ENCODE results near the gene SLIT3. TPM values are rescaled to one million over a fixed set of nuclear protein-coding genes. Genes with fewer than 3 reads are reported as not detected.

The SLIT3 gene
- total RNA-seq, 1 donor from 2014 or later, result 0.75 TPM

DNA sequence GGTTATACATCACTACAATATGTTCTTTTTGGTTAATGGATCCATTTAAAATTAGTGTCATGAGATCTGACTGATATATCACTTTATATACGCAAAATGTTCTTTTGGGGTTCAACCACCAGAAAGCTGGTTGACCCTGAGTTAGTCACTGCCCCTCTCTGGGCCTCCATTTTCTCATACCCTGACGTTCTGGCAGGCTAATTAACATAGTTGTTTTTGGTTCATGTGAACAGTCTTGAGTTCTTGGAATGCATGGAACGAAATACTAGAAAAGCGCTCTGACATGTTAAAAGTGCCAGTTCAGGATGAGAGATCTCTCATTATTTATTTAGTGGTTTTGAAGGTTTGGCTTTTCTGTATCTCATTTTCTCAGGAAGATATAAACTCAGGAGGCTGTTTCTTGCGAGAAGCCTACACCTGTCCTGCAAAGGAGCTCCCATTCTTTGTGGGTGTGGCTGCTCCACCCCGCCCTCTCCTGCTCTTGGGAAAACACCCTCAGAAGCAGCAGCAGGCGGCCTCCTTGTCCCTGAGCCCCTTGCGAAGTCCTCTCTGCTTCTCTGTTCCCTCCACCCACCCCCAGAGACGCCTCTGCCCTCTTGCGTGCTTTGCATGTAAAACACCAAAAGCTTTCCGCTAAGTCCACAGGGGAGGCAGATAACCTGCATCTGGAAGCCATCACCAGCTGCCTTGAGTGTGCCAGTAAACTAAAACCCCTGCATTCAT, 419.4 kb downstream of the SLIT3 start:
- H3K27ac Mint-ChIP-seq, result no peak overlapping the region
- H3K27me3 Mint-ChIP-seq, result peaks cover 4% of the 10 kb centered on the region
- no peak overlapping the region for H3K4me3 Mint-ChIP-seq
- H3K9me3 Mint-ChIP-seq, result no peaks in the 10 kb centered on the region
- intact Hi-C loops (cut with micrococcal nuclease), result no loop called here
- no peaks in the 10 kb centered on the region for H3K36me3 Mint-ChIP-seq (ENCODE audit: low read depth)
- no peaks in the 10 kb centered on the region for H3K4me1 Mint-ChIP-seq
- DNase-seq, result no peak

GRCh38 chr5:168879929-168880328, 421.0 kb downstream of the SLIT3 start:
- Mint-ChIP-seq H3K27me3 (peaks cover 10% of the 10 kb centered on the region), H3K4me1 (no peaks in the 10 kb centered on the region)
- intact Hi-C loops (cut with micrococcal nuclease), result no loop called here

GRCh38 chr5:168879331-168879730, 421.6 kb downstream of the SLIT3 start:
- H3K9me3 Mint-ChIP-seq, result no peaks in the 10 kb centered on the region

More at GRCh38 chr5:168879929-168880328, 421.0 kb downstream of the SLIT3 start:
- Mint-ChIP-seq H3K9me3 (no peaks in the 10 kb centered on the region), H3K36me3 (ENCODE audit: low read depth) (no peaks in the 10 kb centered on the region), H3K4me3 (no peak overlapping the region), H3K27ac (no peak overlapping the region)
- DNase-seq, result no peak

DNA sequence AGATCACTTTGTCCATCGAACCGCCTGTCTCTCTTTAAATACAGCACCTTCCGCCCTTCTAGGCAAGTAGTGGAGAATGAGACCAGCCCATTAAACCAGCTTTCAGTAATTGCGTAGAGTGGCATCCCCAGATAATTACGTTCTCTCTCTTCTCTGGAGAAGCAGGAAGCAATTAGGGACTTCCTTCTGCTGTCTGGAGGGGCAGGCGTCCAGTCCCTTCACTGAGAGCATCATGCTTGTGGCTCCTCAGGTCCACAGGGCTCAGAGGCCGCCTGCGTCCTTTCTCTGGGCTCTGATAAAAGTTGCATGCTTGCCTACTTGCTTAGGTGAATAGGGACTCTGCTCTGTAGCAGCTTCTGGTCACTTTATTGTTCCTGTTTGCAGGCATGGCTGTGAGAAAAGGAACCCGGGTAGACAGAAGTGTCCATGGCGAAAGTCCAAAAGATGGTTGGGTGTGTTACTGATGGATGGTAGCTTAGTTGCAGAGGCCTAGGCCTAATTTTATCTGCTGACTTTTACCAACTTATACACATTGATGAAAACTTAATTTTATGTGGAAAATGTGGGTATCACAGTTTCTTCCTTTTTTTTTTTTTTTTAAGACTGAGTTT, 422.7 kb downstream of the SLIT3 start:
- no peaks in the 10 kb centered on the region for H3K36me3 Mint-ChIP-seq (ENCODE audit: low read depth)
- no peak for DNase-seq
- H3K4me3 Mint-ChIP-seq, result no peak overlapping the region
- H3K27ac Mint-ChIP-seq, result no peak overlapping the region
- H3K4me1 Mint-ChIP-seq, result peaks cover 3% of the 10 kb centered on the region
- intact Hi-C loops (cut with micrococcal nuclease), result no loop called here
- H3K9me3 Mint-ChIP-seq, result no peaks in the 10 kb centered on the region
- peaks cover 14% of the 10 kb centered on the region for H3K27me3 Mint-ChIP-seq

More at GRCh38 chr5:168879331-168879730, 421.6 kb downstream of the SLIT3 start:
- no peaks in the 10 kb centered on the region for H3K36me3 Mint-ChIP-seq (ENCODE audit: low read depth)
- DNase-seq, result no peak
- H3K27ac Mint-ChIP-seq, result no peak overlapping the region
- H3K27me3 Mint-ChIP-seq, result peaks cover 14% of the 10 kb centered on the region
- H3K4me3 Mint-ChIP-seq, result no peak overlapping the region
- peaks cover 3% of the 10 kb centered on the region for H3K4me1 Mint-ChIP-seq
- intact Hi-C loops (cut with micrococcal nuclease), result no loop called here

GRCh38 chr5:168877132-168877892, 423.6 kb downstream of the SLIT3 start:
- Mint-ChIP-seq H3K4me3 (no peak overlapping the region), H3K27me3 (peaks cover 14% of the 10 kb centered on the region), H3K9me3 (no peaks in the 10 kb centered on the region), H3K36me3 (ENCODE audit: low read depth) (no peaks in the 10 kb centered on the region), H3K27ac (no peak overlapping the region), H3K4me1 (peaks cover 3% of the 10 kb centered on the region)
- DNase-seq, result no peak
- intact Hi-C loops (cut with micrococcal nuclease), result no loop called here

- H3K27me3 Mint-ChIP-seq, result peaks cover 15% of the 10 kb centered on the region
- H3K4me3 Mint-ChIP-seq, result no peak overlapping the region
- DNase-seq, result no peak
- no peak overlapping the region for H3K27ac Mint-ChIP-seq
- no peaks in the 10 kb centered on the region for H3K9me3 Mint-ChIP-seq
- no peaks in the 10 kb centered on the region for H3K36me3 Mint-ChIP-seq (ENCODE audit: low read depth)
- intact Hi-C loops (cut with micrococcal nuclease), result no loop called here
- H3K4me1 Mint-ChIP-seq, result peaks cover 3% of the 10 kb centered on the region
Measured at GRCh38 chr5:168876419-168876818, 424.5 kb downstream of the SLIT3 start.

GRCh38 chr5:168875832-168876231, 425.1 kb downstream of the SLIT3 start:
- no peaks in the 10 kb centered on the region for H3K36me3 Mint-ChIP-seq (ENCODE audit: low read depth)
- H3K27me3 Mint-ChIP-seq, result peaks cover 18% of the 10 kb centered on the region
- H3K4me3 Mint-ChIP-seq, result no peak overlapping the region
- intact Hi-C loops (cut with micrococcal nuclease), result no loop called here
- H3K27ac Mint-ChIP-seq, result no peak overlapping the region
- no peaks in the 10 kb centered on the region for H3K9me3 Mint-ChIP-seq
- H3K4me1 Mint-ChIP-seq, result peaks cover 3% of the 10 kb centered on the region
- no peak for DNase-seq

DNA sequence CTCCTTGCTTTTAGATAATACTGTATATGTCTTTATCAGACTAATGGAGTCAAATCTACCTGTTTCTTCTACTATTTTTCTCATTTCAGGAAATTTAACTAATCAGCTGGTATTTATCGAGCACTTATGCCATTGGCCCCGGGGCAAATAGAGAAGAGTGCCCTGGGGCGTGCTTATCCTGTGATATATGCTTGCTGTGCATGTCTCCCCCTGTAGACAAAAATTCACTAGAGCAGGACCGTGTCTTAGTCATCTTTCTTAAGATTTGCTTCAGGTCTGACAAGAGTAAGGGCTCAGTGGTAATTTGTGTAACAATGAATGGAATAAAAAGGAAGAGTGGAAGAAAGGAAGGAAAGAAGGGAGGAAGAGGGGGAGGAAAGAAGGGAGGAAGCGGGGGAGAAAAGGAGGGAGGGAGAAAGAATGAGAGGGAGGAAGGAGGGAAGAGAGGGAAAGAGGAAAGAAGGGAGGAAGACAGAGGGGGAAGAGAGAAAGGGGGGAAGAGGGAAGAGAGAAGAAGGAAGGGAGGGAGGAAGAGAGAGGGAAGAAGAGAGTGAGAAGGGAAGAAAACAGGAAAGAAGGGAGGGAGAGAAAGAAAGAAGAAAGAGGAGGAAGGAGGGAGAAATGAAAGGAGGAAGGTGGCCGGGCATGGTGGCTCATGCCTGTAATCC, 426.1 kb downstream of the SLIT3 start:
- DNase-seq, result no peak
- Mint-ChIP-seq H3K36me3 (ENCODE audit: low read depth) (no peaks in the 10 kb centered on the region), H3K4me3 (no peak overlapping the region), H3K27me3 (peaks cover 18% of the 10 kb centered on the region), H3K4me1 (peaks cover 3% of the 10 kb centered on the region), H3K27ac (no peak overlapping the region), H3K9me3 (no peaks in the 10 kb centered on the region)
- intact Hi-C loops (cut with micrococcal nuclease), result loop anchor here (5.0 kb wide), 1 partner anchor 128 kb away; no protein-coding TSS in a partner anchor

GRCh38 chr5:168872246-168872645, 428.7 kb downstream of the SLIT3 start:
- no peak for DNase-seq
- H3K36me3 Mint-ChIP-seq (ENCODE audit: low read depth), result no peaks in the 10 kb centered on the region
- intact Hi-C loops (cut with micrococcal nuclease), result loop anchor here (5.0 kb wide), 1 partner anchor 125 kb away; no protein-coding TSS in a partner anchor
- no peak overlapping the region for H3K27ac Mint-ChIP-seq
- no peak overlapping the region for H3K4me3 Mint-ChIP-seq
- peaks cover 17% of the 10 kb centered on the region for H3K27me3 Mint-ChIP-seq
- no peaks in the 10 kb centered on the region for H3K9me3 Mint-ChIP-seq
- peaks cover 3% of the 10 kb centered on the region for H3K4me1 Mint-ChIP-seq

DNA sequence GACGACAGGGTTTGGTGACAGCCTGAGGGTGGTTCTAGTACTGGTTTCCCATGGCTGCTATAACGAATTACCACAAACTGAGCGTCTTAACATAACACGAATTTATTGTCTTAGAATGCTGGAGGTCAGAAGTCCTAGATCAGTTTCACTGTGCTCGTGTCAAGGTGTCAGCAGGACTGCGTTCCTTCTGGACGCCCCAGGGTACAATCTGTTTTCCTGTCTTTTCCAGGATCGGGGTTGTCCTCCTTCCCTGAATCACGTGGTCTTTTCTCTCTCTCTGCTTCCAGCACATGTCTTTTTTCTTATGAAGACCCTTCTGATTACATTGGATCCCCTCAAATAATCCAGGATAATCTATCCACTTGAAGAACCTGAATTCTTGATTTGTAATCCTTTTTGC, 430.0 kb downstream of the SLIT3 start:
- no peak overlapping the region for H3K4me3 Mint-ChIP-seq
- intact Hi-C loops (cut with micrococcal nuclease), result loop anchor here (5.0 kb wide), 1 partner anchor 124 kb away; no protein-coding TSS in a partner anchor
- H3K9me3 Mint-ChIP-seq, result no peaks in the 10 kb centered on the region
- H3K27me3 Mint-ChIP-seq, result peaks cover 8% of the 10 kb centered on the region
- H3K27ac Mint-ChIP-seq, result no peak overlapping the region
- H3K4me1 Mint-ChIP-seq, result peaks cover 3% of the 10 kb centered on the region
- no peak for DNase-seq
- no peaks in the 10 kb centered on the region for H3K36me3 Mint-ChIP-seq (ENCODE audit: low read depth)

GRCh38 chr5:168869615-168870227, 431.2 kb downstream of the SLIT3 start:
- Mint-ChIP-seq H3K4me3 (no peak overlapping the region), H3K36me3 (ENCODE audit: low read depth) (no peaks in the 10 kb centered on the region), H3K27ac (no peak overlapping the region), H3K9me3 (no peaks in the 10 kb centered on the region), H3K27me3 (peaks cover 6% of the 10 kb centered on the region), H3K4me1 (peaks cover under 1% of the 10 kb centered on the region)
- no peak for DNase-seq
- intact Hi-C loops (cut with micrococcal nuclease), result loop anchor here (5.0 kb wide), 1 partner anchor 122 kb away; no protein-coding TSS in a partner anchor

DNA sequence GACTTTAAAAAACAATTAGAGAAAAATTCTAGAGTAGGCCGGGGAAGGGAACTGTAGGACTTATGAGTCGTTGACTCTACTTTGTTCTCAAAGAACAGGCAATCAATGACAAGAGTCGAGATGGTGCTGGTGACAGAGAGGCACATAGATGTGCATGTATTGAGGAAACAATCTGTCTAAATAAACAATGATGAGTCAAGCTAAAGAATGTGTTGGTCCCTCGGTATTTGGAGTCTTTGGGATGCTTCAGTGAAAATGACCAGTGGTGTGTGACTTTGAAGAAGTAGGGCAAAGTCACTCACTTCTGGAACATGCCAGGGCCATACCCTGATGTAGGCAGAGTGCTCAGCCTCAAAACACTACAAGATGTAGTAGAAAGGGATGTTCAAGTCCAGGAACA, 433.7 kb downstream of the SLIT3 start:
- no peak overlapping the region for H3K4me3 Mint-ChIP-seq
- no peaks in the 10 kb centered on the region for H3K4me1 Mint-ChIP-seq
- peaks cover 4% of the 10 kb centered on the region for H3K27me3 Mint-ChIP-seq
- peaks cover 3% of the 10 kb centered on the region for H3K9me3 Mint-ChIP-seq
- intact Hi-C loops (cut with micrococcal nuclease), result no loop called here
- H3K27ac Mint-ChIP-seq, result no peak overlapping the region
- DNase-seq, result no peak
- H3K36me3 Mint-ChIP-seq (ENCODE audit: low read depth), result no peaks in the 10 kb centered on the region

GRCh38 chr5:168865968-168866367, 435.0 kb downstream of the SLIT3 start:
- H3K36me3 Mint-ChIP-seq (ENCODE audit: low read depth), result no peaks in the 10 kb centered on the region
- no peak for DNase-seq
- no peak overlapping the region for H3K27ac Mint-ChIP-seq
- H3K27me3 Mint-ChIP-seq, result no peaks in the 10 kb centered on the region
- no peak overlapping the region for H3K4me3 Mint-ChIP-seq
- peaks cover 3% of the 10 kb centered on the region for H3K9me3 Mint-ChIP-seq
- no peaks in the 10 kb centered on the region for H3K4me1 Mint-ChIP-seq
- intact Hi-C loops (cut with micrococcal nuclease), result no loop called here

Measured in activated CD4-positive, alpha-beta T cell treated with anti-CD3 and anti-CD28 coated beads, Interleukin-2, amount 10 ng/mL, durations not matched to agents 24 days and 14 days (primary cell).